IMR-90 (cell line): ENCODE results near the gene DCUN1D2. TPM values are rescaled to one million over a fixed set of nuclear protein-coding genes. Genes with fewer than 3 reads are reported as not detected.
"Not testable (repeated sequence)": the region's sequence is repeated elsewhere in the genome, so short reads cannot be mapped to it uniquely, and the experiment has no call there.

Experiments
- ATAC-seq: fragments of 200-7000 bp; cut with Tn5 transposase; 2 replicates; pipeline ENCODE4 v1.9.1; 2020; ENCODE audit warnings: low read depth, mild to moderate bottlenecking, moderate library complexity
- BruUV-seq: library from RNA; stranded (reverse); fragments of 400-500 nt; replicated peaks from 2 replicates; lab custom pipeline; 2021; lab: Mats Ljungman, UMichigan
- CTCF ChIA-PET: fragments of 300-600 bp; formaldehyde crosslinking; extraction: SDS; loops from one replicate; lab custom pipeline; 2021; ENCODE audit warnings: antibody characterized with exemption; lab: Yijun Ruan, JAX
- POLR2A ChIA-PET: fragments of 300-600 bp; sonication (Branson Sonifier 250); formaldehyde crosslinking; loops from one replicate; lab custom pipeline; 2022; ENCODE audit warnings: antibody characterized with exemption; ENCODE audit not compliant: unreplicated experiment; lab: Charles Lee
- DNase-seq: peaks from one replicate; pipeline ENCODE4 v3.0.0; 2013
- H2AFZ ChIP-seq: replicated peaks from 2 replicates; pipeline ENCODE3; 2013; ENCODE audit warnings: low read length, mild to moderate bottlenecking; ENCODE audit not compliant: poor library complexity
- H2AK5ac ChIP-seq: 2 replicates; pipeline ENCODE4 v1.6.1; 2013; ENCODE audit warnings: low read depth, low read length, inconsistent platforms
- H2AK9ac ChIP-seq: replicated peaks from 2 replicates; pipeline ENCODE3; 2013; ENCODE audit warnings: mild to moderate bottlenecking, low read depth, low read length, moderate library complexity; ENCODE audit not compliant: poor library complexity
- H2BK120ac ChIP-seq: 2 replicates; pipeline ENCODE4 v1.6.1; 2013; ENCODE audit warnings: low read depth, low read length, inconsistent platforms
- H2BK15ac ChIP-seq: 3 replicates; pipeline ENCODE4 v1.6.1; 2013; ENCODE audit warnings: low read depth, low read length, inconsistent platforms
- H2BK20ac ChIP-seq: 2 replicates; pipeline ENCODE4 v1.6.1; 2013; ENCODE audit warnings: low read depth, mild to moderate bottlenecking, inconsistent platforms, low read length, moderate library complexity
- H2BK5ac ChIP-seq: 2 replicates; pipeline ENCODE4 v1.6.1; 2013; ENCODE audit warnings: mild to moderate bottlenecking, low read depth, low read length, inconsistent platforms; ENCODE audit not compliant: poor library complexity, severe bottlenecking
- H3K14ac ChIP-seq: replicated peaks from 2 replicates; pipeline ENCODE4 v1.6.1; 2013; ENCODE audit warnings: low read depth, low read length, inconsistent platforms
- H3K18ac ChIP-seq: 2 replicates; pipeline ENCODE4 v1.6.1; 2013; ENCODE audit warnings: low read depth, low read length, control low read depth
- H3K23ac ChIP-seq: 2 replicates; pipeline ENCODE4 v1.6.1; 2013; ENCODE audit warnings: low read depth, low read length, inconsistent platforms
- H3K27ac ChIP-seq: 2 replicates; pipeline ENCODE4 v1.5.1; 2013; ENCODE audit warnings: mild to moderate bottlenecking, control low read depth, low read length; ENCODE audit not compliant: insufficient read depth
- H3K27me3 ChIP-seq: 2 replicates; pipeline ENCODE4 v1.6.1; 2013; ENCODE audit warnings: low read length; ENCODE audit not compliant: control insufficient read depth, insufficient read depth
- H3K36me3 ChIP-seq: 2 replicates; pipeline ENCODE4 v1.6.1; 2013; ENCODE audit warnings: low read length, mixed read lengths; ENCODE audit not compliant: control insufficient read depth, insufficient read depth
- H3K4ac ChIP-seq: 2 replicates; pipeline ENCODE4 v1.6.1; 2013; ENCODE audit warnings: low read depth, low read length, inconsistent platforms
- H3K4me1 ChIP-seq: 2 replicates; pipeline ENCODE4 v1.6.1; 2013; ENCODE audit warnings: low read length, mixed read lengths; ENCODE audit not compliant: control insufficient read depth, insufficient read depth
- H3K4me2 ChIP-seq: 2 replicates; pipeline ENCODE4 v1.6.1; 2013; ENCODE audit warnings: low read depth, mild to moderate bottlenecking, control low read depth, low read length, moderate library complexity
- H3K4me3 ChIP-seq: 2 replicates; pipeline ENCODE4 v1.5.1; 2013; ENCODE audit warnings: low read depth, mild to moderate bottlenecking, control low read depth, low read length, moderate library complexity; ENCODE audit not compliant: insufficient read depth
- H3K56ac ChIP-seq: 2 replicates; pipeline ENCODE4 v1.6.1; 2013; ENCODE audit warnings: low read length, inconsistent platforms; ENCODE audit not compliant: insufficient read depth; ENCODE audit errors: extremely low read depth
- H3K79me1 ChIP-seq, 2 experiments: 2 replicates each; pipeline ENCODE4 v1.6.1; 2013; ENCODE audit warnings: low read length in 2 of 2, inconsistent platforms in 1 of 2, low read depth in 1 of 2
- H3K9ac ChIP-seq: 2 replicates; pipeline ENCODE4 v1.6.1; 2013; ENCODE audit warnings: low read depth, low read length, control low read depth
- H3K9me1 ChIP-seq: 2 replicates; pipeline ENCODE4 v1.6.1; 2013; ENCODE audit warnings: low read length, inconsistent platforms; ENCODE audit not compliant: insufficient read depth
- H3K9me3 ChIP-seq: 2 replicates; pipeline ENCODE4 v1.6.1; 2013; ENCODE audit warnings: low read length; ENCODE audit not compliant: control insufficient read depth, insufficient read depth
- H4K20me1 ChIP-seq: 2 replicates; pipeline ENCODE4 v1.6.1; 2013; ENCODE audit warnings: low read length, inconsistent platforms; ENCODE audit not compliant: insufficient read depth
- H4K5ac ChIP-seq: 2 replicates; pipeline ENCODE4 v1.6.1; 2013; ENCODE audit warnings: mild to moderate bottlenecking, low read depth, low read length, control low read depth
- H4K8ac ChIP-seq, 2 experiments: 2 replicates each; pipeline ENCODE4 v1.6.1; 2013; ENCODE audit warnings: low read depth in 2 of 2, low read length in 2 of 2, control low read depth in 1 of 2, inconsistent platforms in 1 of 2
- H4K91ac ChIP-seq: 2 replicates; pipeline ENCODE4 v1.6.1; 2013; ENCODE audit warnings: low read depth, low read length, inconsistent platforms; ENCODE audit not compliant: insufficient read depth
- WGBS, 2 experiments: methylation state at CpG; one replicate each; pipeline versions ENCODE4 v1.1.5 to v1.1.7; 2013; ENCODE audit warnings: missing lambda C conversion rate in 2 of 2; ENCODE audit not compliant: insufficient read length in 1 of 2; ENCODE audit errors: extremely low coverage in 2 of 2; 5-methylcytosine and 5-hydroxymethylcytosine counted together
- dilution Hi-C: fragments of 300-500 bp; cut with HindIII; formaldehyde crosslinking; loops from one replicate; pipeline ENCODE4 v1.14.3; 2018; ENCODE audit warnings: low sequenced_read_pairs; ENCODE audit not compliant: unreplicated experiment
- in situ Hi-C: fragments of 300-500 bp; cut with MboI; formaldehyde crosslinking; loops from 3 replicates; pipeline ENCODE4 v1.14.3; 2019; ENCODE audit warnings: low sequenced_read_pairs, inconsistent platforms, mixed read lengths
- intact Hi-C: fragments of 100-400 bp; cut with micrococcal nuclease; formaldehyde crosslinking; loops from 2 replicates; pipeline ENCODE4 v1.10.0; 2022
- polyA plus RNA-seq, 3 experiments: library from polyadenylated mRNA; depleted of rRNA; stranded (reverse); fragments of >200 nt; gene quantifications; 2 replicates each; pipeline ENCODE4 v1.2.3, GENCODE V29; 2012; ENCODE audit warnings: low replicate concordance in 1 of 3
- total RNA-seq: library from RNA; depleted of rRNA; stranded (reverse); fragments of >200 nt; gene quantifications from 2 replicates; pipeline ENCODE4 v1.2.3, GENCODE V29; 2012

The DCUN1D2 gene
- total and polyA plus RNA-seq, 2 of the 4 experiments (the other 2 are of a cell fraction) = 8.1 to 11.5 TPM

DNA sequence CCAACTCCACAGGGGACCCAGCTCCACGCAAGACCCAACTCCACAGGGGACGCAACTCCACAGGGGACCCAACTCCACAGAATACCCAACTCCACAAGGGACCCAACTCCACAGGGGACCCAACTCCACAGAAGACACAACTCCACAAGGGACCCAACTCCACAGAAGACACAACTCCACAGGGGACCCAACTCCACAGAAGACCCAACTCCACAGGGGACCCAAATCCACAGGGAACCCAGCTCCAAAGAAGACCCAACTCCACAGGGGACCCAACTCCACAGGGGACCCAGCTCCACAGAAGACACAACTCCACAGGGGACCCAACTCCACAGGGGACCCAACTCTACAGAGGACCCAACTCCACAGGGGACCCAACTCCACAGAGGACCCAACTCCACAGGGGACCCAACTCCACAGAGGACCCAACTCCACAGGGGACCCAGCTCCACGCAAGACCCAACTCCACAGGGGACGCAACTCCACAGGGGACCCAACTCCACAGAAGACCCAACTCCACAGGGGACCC lies 19.8 kb downstream of the DCUN1D2 start:
- BruUV-seq, H3K4me3 ChIP-seq, H3K4ac ChIP-seq, CTCF ChIA-PET, ATAC-seq, H2BK20ac ChIP-seq, POLR2A ChIA-PET, H2AFZ ChIP-seq, H3K27me3 ChIP-seq, H3K4me2 ChIP-seq, H3K18ac ChIP-seq, H3K23ac ChIP-seq, H2AK5ac ChIP-seq, intact Hi-C loops, H3K4me1 ChIP-seq, H3K9me3 ChIP-seq, H3K56ac ChIP-seq, H3K14ac ChIP-seq, H2BK15ac ChIP-seq, H4K5ac ChIP-seq, H4K20me1 ChIP-seq, H2AK9ac ChIP-seq, H4K8ac ChIP-seq, H4K91ac ChIP-seq, dilution Hi-C loops, in situ Hi-C loops, H3K9me1 ChIP-seq, H3K9ac ChIP-seq, DNase-seq, H3K27ac ChIP-seq, H2BK120ac ChIP-seq, H2BK5ac ChIP-seq: not testable (repeated sequence)
- WGBS, 2 experiments = no CpG with 5 or more reads among the region's 4 CpGs
- Histone ChIP-seq H3K79me1 (peaks cover 24 to 53% of the 10 kb centered on the region in 2 experiments), H3K36me3 (peaks cover 29% of the 10 kb centered on the region)
